Measurements from ENCODE around the gene PDE9A. TPM values are rescaled to one million over a fixed set of nuclear protein-coding genes. Genes with fewer than 3 reads are reported as not detected.

The PDE9A gene
- total RNA-seq, 1 experiment from 2014 or later, result 31.9 TPM

DNA sequence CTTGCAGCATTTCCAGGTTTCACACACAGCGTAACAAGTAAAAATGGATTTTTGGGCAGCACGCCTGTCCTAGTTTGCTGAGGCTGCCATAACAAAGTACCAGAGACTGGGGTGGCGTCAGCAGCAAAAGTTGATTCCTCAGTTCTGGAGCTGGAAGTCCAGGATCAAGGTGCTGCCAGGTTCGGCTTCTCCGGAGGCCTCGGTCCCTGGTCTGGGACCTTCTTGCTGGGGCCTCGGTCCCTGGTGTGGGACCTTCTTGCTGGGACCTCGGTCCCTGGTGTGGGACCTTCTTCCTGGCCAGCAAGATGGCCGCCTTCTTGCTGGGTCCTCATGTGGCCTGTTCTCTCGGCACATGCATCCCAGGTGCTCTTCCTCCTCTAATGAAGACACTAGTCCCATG is 104.0 kb downstream of the PDE9A start:
- H3K9me3 Mint-ChIP-seq, result no peaks in the 10 kb centered on the region
- no peak overlapping the region for H2AK5ac ChIP-seq (ENCODE audit: insufficient read length, low read length)
- H2AFZ ChIP-seq (ENCODE audit: low read length), result no peak overlapping the region
- no peak overlapping the region for H3K14ac ChIP-seq (ENCODE audit: insufficient read depth, low read length)
- no peaks in the 10 kb centered on the region for H3K23me2 ChIP-seq (ENCODE audit: insufficient read length, low read depth, low read length, poor library complexity, severe bottlenecking)
- no peak overlapping the region for H3K9ac ChIP-seq (ENCODE audit: extremely low read depth, insufficient read length, low read length)
- H4K8ac ChIP-seq (replicated peaks; ENCODE audit: insufficient read length, low read depth, low read length), result no peak overlapping the region
- no peak overlapping the region for H3K18ac ChIP-seq (ENCODE audit: insufficient read length, low read depth, low read length)
- H4K20me1 ChIP-seq (ENCODE audit: control insufficient read depth, insufficient read depth, insufficient read length), result no peaks in the 10 kb centered on the region
- H2BK15ac ChIP-seq (ENCODE audit: low read depth, low read length), result no peak overlapping the region
- H2BK120ac ChIP-seq (ENCODE audit: low read depth, low read length, poor library complexity, severe bottlenecking), result no peak overlapping the region
- no peak overlapping the region for H3K4ac ChIP-seq (ENCODE audit: low read depth, low read length)
- H3K23ac ChIP-seq (ENCODE audit: insufficient read length, low read depth, low read length), result no peak overlapping the region
- H2BK20ac ChIP-seq (ENCODE audit: low read depth, low read length, poor library complexity, severe bottlenecking), result no peak overlapping the region
- WGBS (ENCODE audit: extremely low coverage, insufficient read length, low lambda C conversion rate), result no CpG with 5 or more reads among the region's 10 CpGs
- no peaks in the 10 kb centered on the region for H3K27me3 Mint-ChIP-seq (ENCODE audit: low read depth)
- H3K36me3 Mint-ChIP-seq (ENCODE audit: insufficient read depth in 1 of 3, low read depth in 3 of 3), result peaks cover 18 to 34% (median 32%) of the 10 kb centered on the region in 3 experiments; a peak in 6 of 7 replicates
- no peak overlapping the region for H2BK12ac ChIP-seq (ENCODE audit: insufficient read length, low read depth, low read length)
- H3K27ac ChIP-seq (ENCODE audit: insufficient read length, low read depth, low read length), result no peak overlapping the region
- no peak overlapping the region for H4K91ac ChIP-seq (ENCODE audit: insufficient read length, low read depth, low read length)
- DNase-seq, result no peak
- H3K79me1 ChIP-seq (ENCODE audit: insufficient read depth, low read depth, low read length, poor library complexity, severe bottlenecking), result no peaks in the 10 kb centered on the region
- no peak overlapping the region for H2BK5ac ChIP-seq (ENCODE audit: insufficient read length, low read length)
- no peak overlapping the region for H3K4me3 Mint-ChIP-seq
- H3T11ph ChIP-seq (ENCODE audit: low read length), result no peak overlapping the region
- no peak overlapping the region for H3K56ac ChIP-seq (ENCODE audit: insufficient read length, low read depth, low read length)
- TF ChIP-seq, protein P1, sequence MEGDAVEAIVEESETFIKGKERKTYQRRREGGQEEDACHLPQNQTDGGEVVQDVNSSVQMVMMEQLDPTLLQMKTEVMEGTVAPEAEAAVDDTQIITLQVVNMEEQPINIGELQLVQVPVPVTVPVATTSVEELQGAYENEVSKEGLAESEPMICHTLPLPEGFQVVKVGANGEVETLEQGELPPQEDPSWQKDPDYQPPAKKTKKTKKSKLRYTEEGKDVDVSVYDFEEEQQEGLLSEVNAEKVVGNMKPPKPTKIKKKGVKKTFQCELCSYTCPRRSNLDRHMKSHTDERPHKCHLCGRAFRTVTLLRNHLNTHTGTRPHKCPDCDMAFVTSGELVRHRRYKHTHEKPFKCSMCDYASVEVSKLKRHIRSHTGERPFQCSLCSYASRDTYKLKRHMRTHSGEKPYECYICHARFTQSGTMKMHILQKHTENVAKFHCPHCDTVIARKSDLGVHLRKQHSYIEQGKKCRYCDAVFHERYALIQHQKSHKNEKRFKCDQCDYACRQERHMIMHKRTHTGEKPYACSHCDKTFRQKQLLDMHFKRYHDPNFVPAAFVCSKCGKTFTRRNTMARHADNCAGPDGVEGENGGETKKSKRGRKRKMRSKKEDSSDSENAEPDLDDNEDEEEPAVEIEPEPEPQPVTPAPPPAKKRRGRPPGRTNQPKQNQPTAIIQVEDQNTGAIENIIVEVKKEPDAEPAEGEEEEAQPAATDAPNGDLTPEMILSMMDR (conservative IDR thresholded peaks at IDR 0.05), result no peak
- H3K4me2 ChIP-seq (ENCODE audit: insufficient read depth, insufficient read length, low read length), result no peak overlapping the region
- no peak overlapping the region for H4K5ac ChIP-seq (ENCODE audit: insufficient read length, low read depth, low read length)
- H3K27me3 ChIP-seq (ENCODE audit: insufficient read depth, low read length), result no peaks in the 10 kb centered on the region
- peaks cover 0 to 5% of the 10 kb centered on the region in 2 experiments; a peak in 1 of 4 replicates for H3K4me1 Mint-ChIP-seq
- H3K27ac Mint-ChIP-seq, result no peak overlapping the region; a peak in 1 of 7 replicates
- H3K9me3 ChIP-seq (ENCODE audit: control insufficient read depth, low read depth, low read length), result no peaks in the 10 kb centered on the region
- H3K4me1 ChIP-seq (ENCODE audit: insufficient read depth, low read length), result no peaks in the 10 kb centered on the region
- no peaks in the 10 kb centered on the region for H3K79me2 ChIP-seq (ENCODE audit: insufficient read depth, low read length)
